Ishikawa (cell line): ENCODE results near the gene PPP4C.

ENCODE experiments used
- CEBPB ChIP-seq: IDR thresholded peaks from 2 replicates; pipeline ENCODE4 v1.6.1; 2012
- CREB1 ChIP-seq: IDR thresholded peaks from 2 replicates; pipeline ENCODE4 v1.6.1; 2012; ENCODE audit warnings: low read depth
- EGR1 ChIP-seq: IDR thresholded peaks from 2 replicates; pipeline ENCODE4 v1.6.1; 2012
- EP300 ChIP-seq: IDR thresholded peaks from 2 replicates; pipeline ENCODE4 v1.6.1; 2012; ENCODE audit warnings: borderline replicate concordance
- FOXM1 ChIP-seq: IDR thresholded peaks from 2 replicates; pipeline ENCODE4 v1.6.1; 2012; ENCODE audit warnings: low read depth, borderline replicate concordance
- NFIC ChIP-seq: IDR thresholded peaks from 2 replicates; pipeline ENCODE4 v1.6.1; 2012
- RAD21 ChIP-seq: IDR thresholded peaks from 2 replicates; pipeline ENCODE4 v1.6.1; 2012; ENCODE audit warnings: low read depth
- TAF1 ChIP-seq: IDR thresholded peaks from 2 replicates; pipeline ENCODE4 v1.6.1; 2012; ENCODE audit warnings: low read depth, mild to moderate bottlenecking
- TCF12 ChIP-seq: IDR thresholded peaks from 2 replicates; pipeline ENCODE4 v1.6.1; 2012; ENCODE audit warnings: low read depth
- TEAD4 ChIP-seq: IDR thresholded peaks from 2 replicates; pipeline ENCODE4 v1.6.1; 2012
- USF1 ChIP-seq: IDR thresholded peaks from 2 replicates; pipeline ENCODE4 v1.6.1; 2012
- YY1 ChIP-seq: IDR thresholded peaks from 2 replicates; pipeline ENCODE4 v1.6.1; 2012; ENCODE audit warnings: low read depth
- ZBTB7A ChIP-seq: IDR thresholded peaks from 2 replicates; pipeline ENCODE4 v1.6.1; 2012; ENCODE audit warnings: low read depth
- TF ChIP-seq, protein P1 (sequence below): IDR thresholded peaks from 2 replicates; pipeline ENCODE4 v1.6.1; 2012; ENCODE audit warnings: low read depth, mild to moderate bottlenecking
- TF ChIP-seq, protein P2 (sequence below): IDR thresholded peaks from 2 replicates; pipeline ENCODE4 v1.6.1; 2012

Gene PPP4C

GRCh38 chr16:30054451-30054850 lies 21.3 kb upstream of the PPP4C start:
- no peak for TF ChIP-seq FOXM1
- no peak for TF ChIP-seq CEBPB
- TF ChIP-seq YY1: no peak
- TF ChIP-seq, protein P1, sequence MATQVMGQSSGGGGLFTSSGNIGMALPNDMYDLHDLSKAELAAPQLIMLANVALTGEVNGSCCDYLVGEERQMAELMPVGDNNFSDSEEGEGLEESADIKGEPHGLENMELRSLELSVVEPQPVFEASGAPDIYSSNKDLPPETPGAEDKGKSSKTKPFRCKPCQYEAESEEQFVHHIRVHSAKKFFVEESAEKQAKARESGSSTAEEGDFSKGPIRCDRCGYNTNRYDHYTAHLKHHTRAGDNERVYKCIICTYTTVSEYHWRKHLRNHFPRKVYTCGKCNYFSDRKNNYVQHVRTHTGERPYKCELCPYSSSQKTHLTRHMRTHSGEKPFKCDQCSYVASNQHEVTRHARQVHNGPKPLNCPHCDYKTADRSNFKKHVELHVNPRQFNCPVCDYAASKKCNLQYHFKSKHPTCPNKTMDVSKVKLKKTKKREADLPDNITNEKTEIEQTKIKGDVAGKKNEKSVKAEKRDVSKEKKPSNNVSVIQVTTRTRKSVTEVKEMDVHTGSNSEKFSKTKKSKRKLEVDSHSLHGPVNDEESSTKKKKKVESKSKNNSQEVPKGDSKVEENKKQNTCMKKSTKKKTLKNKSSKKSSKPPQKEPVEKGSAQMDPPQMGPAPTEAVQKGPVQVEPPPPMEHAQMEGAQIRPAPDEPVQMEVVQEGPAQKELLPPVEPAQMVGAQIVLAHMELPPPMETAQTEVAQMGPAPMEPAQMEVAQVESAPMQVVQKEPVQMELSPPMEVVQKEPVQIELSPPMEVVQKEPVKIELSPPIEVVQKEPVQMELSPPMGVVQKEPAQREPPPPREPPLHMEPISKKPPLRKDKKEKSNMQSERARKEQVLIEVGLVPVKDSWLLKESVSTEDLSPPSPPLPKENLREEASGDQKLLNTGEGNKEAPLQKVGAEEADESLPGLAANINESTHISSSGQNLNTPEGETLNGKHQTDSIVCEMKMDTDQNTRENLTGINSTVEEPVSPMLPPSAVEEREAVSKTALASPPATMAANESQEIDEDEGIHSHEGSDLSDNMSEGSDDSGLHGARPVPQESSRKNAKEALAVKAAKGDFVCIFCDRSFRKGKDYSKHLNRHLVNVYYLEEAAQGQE: no peak
- no peak for TF ChIP-seq RAD21
- no peak for TF ChIP-seq EGR1
- no peak for TF ChIP-seq TEAD4
- TF ChIP-seq EP300: no peak
- TF ChIP-seq, protein P2, sequence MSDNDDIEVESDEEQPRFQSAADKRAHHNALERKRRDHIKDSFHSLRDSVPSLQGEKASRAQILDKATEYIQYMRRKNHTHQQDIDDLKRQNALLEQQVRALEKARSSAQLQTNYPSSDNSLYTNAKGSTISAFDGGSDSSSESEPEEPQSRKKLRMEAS: no peak
- no peak for TF ChIP-seq TCF12
- TF ChIP-seq NFIC: no peak
- TF ChIP-seq ZBTB7A: no peak
- no peak for TF ChIP-seq USF1
- TF ChIP-seq TAF1: no peak
- TF ChIP-seq CREB1: no peak

- TF ChIP-seq CREB1: no peak
- TF ChIP-seq RAD21: peak; percentile 33; the same call in 1 of the 2 replicates
Measured at GRCh38 chr16:30054959-30055553, 20.7 kb upstream of the PPP4C start.

GRCh38 chr16:30060346-30060745 lies 15.4 kb upstream of the PPP4C start:
- TF ChIP-seq YY1 (no peak), EP300 (no peak), NFIC (no peak), TCF12 (no peak), EGR1 (no peak), TEAD4 (no peak), RAD21 (no peak), CREB1 (no peak), ZBTB7A (no peak), CEBPB (no peak), TAF1 (no peak), FOXM1 (no peak), USF1 (no peak)
- TF ChIP-seq, protein P2: no peak
- TF ChIP-seq, protein P1: no peak

GRCh38 chr16:30060836-30061554 lies 14.8 kb upstream of the PPP4C start:
- no peak for TF ChIP-seq CEBPB
- no peak for TF ChIP-seq NFIC

DNA sequence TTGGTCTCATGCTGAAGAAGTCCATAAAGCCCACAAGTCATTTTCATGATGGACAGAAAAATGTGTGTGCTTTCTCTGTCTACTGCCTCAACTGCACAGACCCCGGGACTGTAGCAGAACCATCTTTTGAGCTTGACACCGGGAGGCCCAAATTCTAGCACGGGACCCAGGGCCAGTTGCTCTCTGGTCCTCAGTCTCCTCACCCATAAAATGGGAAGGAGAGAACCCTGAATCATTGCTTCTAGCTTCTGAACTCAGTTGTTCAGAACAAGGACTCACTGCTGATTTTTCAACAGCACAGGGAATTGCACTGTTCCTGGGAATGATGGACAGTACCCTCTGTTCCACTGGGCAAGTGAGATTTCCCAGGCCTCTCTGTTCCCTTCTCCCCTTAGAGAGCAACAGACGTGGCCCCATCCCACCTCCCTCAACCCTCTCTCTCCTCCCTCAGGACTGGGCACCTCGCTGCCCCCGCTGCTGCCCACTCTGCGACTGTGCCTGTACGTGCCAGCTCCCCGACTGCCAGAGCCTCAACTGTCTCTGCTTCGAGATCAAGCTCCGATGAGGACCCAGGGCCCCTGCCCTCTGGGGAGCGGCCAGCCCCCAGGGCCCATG lies 12.4 kb upstream of the PPP4C start:
- TF ChIP-seq ZBTB7A: no peak
- no peak for TF ChIP-seq FOXM1
- TF ChIP-seq RAD21: no peak
- TF ChIP-seq EP300: no peak
- no peak for TF ChIP-seq TAF1
- TF ChIP-seq TEAD4: no peak
- TF ChIP-seq CEBPB: no peak
- TF ChIP-seq YY1: no peak
- no peak for TF ChIP-seq CREB1
